KMS-11 (cell line): ENCODE measurements around the gene GRAMD2B.

Experiments
- H2AFZ ChIP-seq: fragments of 200-600 bp; sonication (generic); 2 replicates; pipeline ENCODE4 v1.6.1; 2016; ENCODE audit warnings: antibody characterized with exemption, mixed run types, low read depth
- H3K27ac ChIP-seq: fragments of 200-600 bp; sonication (generic); 2 replicates; pipeline ENCODE4 v1.6.1; 2016; ENCODE audit warnings: mild to moderate bottlenecking, mixed run types
- H3K27me3 ChIP-seq: fragments of 200-600 bp; sonication (generic); 2 replicates; pipeline ENCODE4 v1.6.1; 2017; ENCODE audit warnings: mild to moderate bottlenecking, low read depth, mixed run types, moderate library complexity; ENCODE audit not compliant: insufficient read depth
- H3K36me3 ChIP-seq: fragments of 200-600 bp; sonication (generic); 2 replicates; pipeline ENCODE4 v1.6.1; 2017; ENCODE audit warnings: mild to moderate bottlenecking, mixed run types; ENCODE audit not compliant: insufficient read depth
- H3K4me1 ChIP-seq: fragments of 200-600 bp; sonication (generic); 2 replicates; pipeline ENCODE4 v1.6.1; 2016; ENCODE audit warnings: mild to moderate bottlenecking, low read depth, mixed run types; ENCODE audit not compliant: poor library complexity, severe bottlenecking
- H3K4me2 ChIP-seq: fragments of 200-600 bp; sonication (generic); 2 replicates; pipeline ENCODE4 v1.7.0; 2016; ENCODE audit warnings: mild to moderate bottlenecking, mixed run types
- H3K4me3 ChIP-seq: fragments of 200-600 bp; sonication (generic); IDR thresholded peaks from 2 replicates; pipeline ENCODE4 v1.6.1; 2017; ENCODE audit warnings: low read depth, low read length, mixed read lengths; ENCODE audit not compliant: insufficient read depth
- H3K79me2 ChIP-seq: fragments of 200-600 bp; sonication (generic); 2 replicates; pipeline ENCODE4 v1.6.1; 2016; ENCODE audit warnings: low read depth, mixed run types; ENCODE audit not compliant: insufficient read depth
- H3K9ac ChIP-seq: fragments of 200-600 bp; sonication (generic); 2 replicates; pipeline ENCODE4 v1.6.1; 2016; ENCODE audit warnings: mild to moderate bottlenecking, mixed run types
- H4K20me1 ChIP-seq: fragments of 200-600 bp; sonication (generic); 2 replicates; pipeline ENCODE4 v1.6.1; 2016; ENCODE audit warnings: mild to moderate bottlenecking, mixed run types; ENCODE audit not compliant: insufficient read depth
- CTCF ChIP-seq: fragments of 200-600 bp; sonication (generic); conservative IDR thresholded peaks from 2 replicates; pipeline ENCODE4 v1.6.1; 2017; ENCODE audit warnings: low read depth, mild to moderate bottlenecking, antibody characterized with exemption, low read length, moderate library complexity, mixed read lengths

GRAMD2B gene

GRCh38 chr5:126471875-126472537, 48.8 kb downstream of the GRAMD2B start:
- Histone ChIP-seq H3K4me2 (no peak overlapping the region), H3K79me2 (no peaks in the 10 kb centered on the region), H3K4me1 (no peaks in the 10 kb centered on the region), H3K36me3 (no peaks in the 10 kb centered on the region), H3K27ac (no peak overlapping the region), H4K20me1 (no peaks in the 10 kb centered on the region), H2AFZ (no peak overlapping the region), H3K4me3 (no peak overlapping the region), H3K9ac (no peak overlapping the region), H3K27me3 (no peaks in the 10 kb centered on the region)
- TF ChIP-seq CTCF = no peak

- no peaks in the 10 kb centered on the region for H3K27me3 ChIP-seq
- no peaks in the 10 kb centered on the region for H3K79me2 ChIP-seq
- no peak for TF ChIP-seq CTCF
- no peak overlapping the region for H3K9ac ChIP-seq
- H4K20me1 ChIP-seq = no peaks in the 10 kb centered on the region
- H2AFZ ChIP-seq = no peak overlapping the region
- no peaks in the 10 kb centered on the region for H3K4me1 ChIP-seq
- H3K36me3 ChIP-seq = no peaks in the 10 kb centered on the region
- H3K4me2 ChIP-seq = no peak overlapping the region
- H3K27ac ChIP-seq = no peak overlapping the region
- no peak overlapping the region for H3K4me3 ChIP-seq
These were observed 49.3 kb downstream of the GRAMD2B start for GRCh38 chr5:126472538-126472889.

- no peak for TF ChIP-seq CTCF
- no peaks in the 10 kb centered on the region for H3K4me1 ChIP-seq
These were observed 54.3 kb downstream of the GRAMD2B start for GRCh38 chr5:126477294-126478117.

GRCh38 chr5:126479810-126480209, 56.6 kb downstream of the GRAMD2B start:
- no peaks in the 10 kb centered on the region for H4K20me1 ChIP-seq
- no peaks in the 10 kb centered on the region for H3K79me2 ChIP-seq
- H2AFZ ChIP-seq = no peak overlapping the region
- H3K27me3 ChIP-seq = no peaks in the 10 kb centered on the region
- H3K4me1 ChIP-seq = no peaks in the 10 kb centered on the region
- no peak overlapping the region for H3K9ac ChIP-seq
- TF ChIP-seq CTCF = no peak
- no peak overlapping the region for H3K27ac ChIP-seq
- no peak overlapping the region for H3K4me2 ChIP-seq
- no peak overlapping the region for H3K4me3 ChIP-seq
- no peaks in the 10 kb centered on the region for H3K36me3 ChIP-seq

More at GRCh38 chr5:126477294-126478117, 54.3 kb downstream of the GRAMD2B start:
- H2AFZ ChIP-seq = no peak overlapping the region
- no peaks in the 10 kb centered on the region for H3K79me2 ChIP-seq
- H3K9ac ChIP-seq = no peak overlapping the region
- no peaks in the 10 kb centered on the region for H3K27me3 ChIP-seq
- H3K4me2 ChIP-seq = no peak overlapping the region
- H4K20me1 ChIP-seq = no peaks in the 10 kb centered on the region
- H3K4me3 ChIP-seq = no peak overlapping the region
- no peak overlapping the region for H3K27ac ChIP-seq
- H3K36me3 ChIP-seq = no peaks in the 10 kb centered on the region
